K562 (cell line): ENCODE measurements around the gene MDC1.

Experiments
- CBX3 ChIP-seq, 2 experiments: IDR thresholded peaks; 1 replicate in 1 of 2; 2 replicates in 1 of 2; pipeline ENCODE4 v1.6.1; 2012; ENCODE audit warnings: inconsistent platforms in 2 of 2, low read length in 2 of 2, borderline replicate concordance in 1 of 2, control low read depth in 1 of 2
- CC2D1A ChIP-seq: fragments of 450-650 bp; IDR thresholded peaks from 2 replicates; pipeline ENCODE4 v1.6.1; 2017; ENCODE audit warnings: mild to moderate bottlenecking
- FOXA1 ChIP-seq: fragments of 450-650 bp; IDR thresholded peaks from 2 replicates; pipeline ENCODE4 v1.6.1; 2016; ENCODE audit warnings: mild to moderate bottlenecking, borderline replicate concordance
- FUS ChIP-seq: fragments of 200-400 bp; formaldehyde crosslinking; optimal IDR thresholded peaks from 2 replicates; pipeline ENCODE3; 2017; ENCODE audit warnings: low read depth, low read length
- NRF1 ChIP-seq, 2 experiments: fragments of 450-650 bp; IDR thresholded peaks in 1 of 2; conservative IDR thresholded peaks in 1 of 2; 2 replicates each; pipeline ENCODE4 v1.6.1; 2014; ENCODE audit warnings: mild to moderate bottlenecking in 2 of 2
- POLR2AphosphoS5 ChIP-seq: IDR thresholded peaks from 2 replicates; pipeline ENCODE4 v1.6.1; 2011; ENCODE audit warnings: mild to moderate bottlenecking, low read depth, low read length, moderate library complexity; ENCODE audit not compliant: control insufficient read depth, insufficient read depth
- TF ChIP-seq, protein P1 (sequence below): sonication (generic); formaldehyde crosslinking; IDR thresholded peaks from 2 replicates; pipeline ENCODE4 v1.9.0; 2022; ENCODE audit warnings: mild to moderate bottlenecking, missing genetic modification reagents

GRCh38 chr6:30705620-30706019 is 11.5 kb downstream of the MDC1 start:
- TF ChIP-seq POLR2AphosphoS5 (no peak), FOXA1 (no peak), CBX3 (IDR thresholded peaks at IDR 0.05; ENCODE audit: borderline replicate concordance in 1 of 2, low read length in 2 of 2) (no peak), FUS (no peak), CC2D1A (no peak), NRF1 (conservative IDR thresholded peaks at IDR 0.05 in 1 of 2, IDR thresholded peaks at IDR 0.05 in 1 of 2) (no peak)
- TF ChIP-seq, protein P1, sequence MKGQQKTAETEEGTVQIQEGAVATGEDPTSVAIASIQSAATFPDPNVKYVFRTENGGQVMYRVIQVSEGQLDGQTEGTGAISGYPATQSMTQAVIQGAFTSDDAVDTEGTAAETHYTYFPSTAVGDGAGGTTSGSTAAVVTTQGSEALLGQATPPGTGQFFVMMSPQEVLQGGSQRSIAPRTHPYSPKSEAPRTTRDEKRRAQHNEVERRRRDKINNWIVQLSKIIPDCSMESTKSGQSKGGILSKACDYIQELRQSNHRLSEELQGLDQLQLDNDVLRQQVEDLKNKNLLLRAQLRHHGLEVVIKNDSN (CRISPR knock-in tag) = no peak
